ENCODE data around the gene HNF4A.

Gene HNF4A

DNA sequence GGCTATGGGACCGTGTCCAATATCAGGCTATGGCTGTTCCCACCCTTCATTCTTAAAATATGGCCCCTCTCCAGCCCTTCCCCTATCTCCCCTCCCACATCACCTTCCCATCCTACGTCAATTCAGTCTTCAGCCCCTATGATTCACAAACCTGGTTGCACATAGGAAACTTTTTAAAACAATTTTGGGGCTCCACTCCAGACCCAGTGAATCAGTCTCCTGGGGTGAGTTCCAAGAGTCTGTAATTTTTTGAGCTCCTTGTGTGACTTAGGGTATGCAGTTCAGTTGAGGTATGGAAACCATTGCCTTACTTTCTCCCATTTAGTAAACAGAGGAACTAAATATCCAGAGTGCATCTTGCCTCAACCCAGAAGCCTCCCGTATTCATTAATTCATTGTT, 5.5 kb downstream of the HNF4A start:
- no peak for TF ChIP-seq POLR2A (IDR thresholded peaks at IDR 0.05; ENCODE audit: extremely low read depth, insufficient read length)
- no peak for TF ChIP-seq MYC (IDR thresholded peaks at IDR 0.05; ENCODE audit: low read depth, low read length)
- TF ChIP-seq, protein P1, sequence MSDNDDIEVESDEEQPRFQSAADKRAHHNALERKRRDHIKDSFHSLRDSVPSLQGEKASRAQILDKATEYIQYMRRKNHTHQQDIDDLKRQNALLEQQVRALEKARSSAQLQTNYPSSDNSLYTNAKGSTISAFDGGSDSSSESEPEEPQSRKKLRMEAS (IDR thresholded peaks at IDR 0.05; ENCODE audit: low read depth, low read length), result no peak
- TF ChIP-seq, protein P2, sequence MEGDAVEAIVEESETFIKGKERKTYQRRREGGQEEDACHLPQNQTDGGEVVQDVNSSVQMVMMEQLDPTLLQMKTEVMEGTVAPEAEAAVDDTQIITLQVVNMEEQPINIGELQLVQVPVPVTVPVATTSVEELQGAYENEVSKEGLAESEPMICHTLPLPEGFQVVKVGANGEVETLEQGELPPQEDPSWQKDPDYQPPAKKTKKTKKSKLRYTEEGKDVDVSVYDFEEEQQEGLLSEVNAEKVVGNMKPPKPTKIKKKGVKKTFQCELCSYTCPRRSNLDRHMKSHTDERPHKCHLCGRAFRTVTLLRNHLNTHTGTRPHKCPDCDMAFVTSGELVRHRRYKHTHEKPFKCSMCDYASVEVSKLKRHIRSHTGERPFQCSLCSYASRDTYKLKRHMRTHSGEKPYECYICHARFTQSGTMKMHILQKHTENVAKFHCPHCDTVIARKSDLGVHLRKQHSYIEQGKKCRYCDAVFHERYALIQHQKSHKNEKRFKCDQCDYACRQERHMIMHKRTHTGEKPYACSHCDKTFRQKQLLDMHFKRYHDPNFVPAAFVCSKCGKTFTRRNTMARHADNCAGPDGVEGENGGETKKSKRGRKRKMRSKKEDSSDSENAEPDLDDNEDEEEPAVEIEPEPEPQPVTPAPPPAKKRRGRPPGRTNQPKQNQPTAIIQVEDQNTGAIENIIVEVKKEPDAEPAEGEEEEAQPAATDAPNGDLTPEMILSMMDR (IDR thresholded peaks at IDR 0.05; ENCODE audit: low read depth, low read length), result no peak
- H3K4me3 ChIP-seq (ENCODE audit: low read depth, low read length), result no peak overlapping the region
- no peak for DNase-seq (ENCODE audit: low read depth)

DNA sequence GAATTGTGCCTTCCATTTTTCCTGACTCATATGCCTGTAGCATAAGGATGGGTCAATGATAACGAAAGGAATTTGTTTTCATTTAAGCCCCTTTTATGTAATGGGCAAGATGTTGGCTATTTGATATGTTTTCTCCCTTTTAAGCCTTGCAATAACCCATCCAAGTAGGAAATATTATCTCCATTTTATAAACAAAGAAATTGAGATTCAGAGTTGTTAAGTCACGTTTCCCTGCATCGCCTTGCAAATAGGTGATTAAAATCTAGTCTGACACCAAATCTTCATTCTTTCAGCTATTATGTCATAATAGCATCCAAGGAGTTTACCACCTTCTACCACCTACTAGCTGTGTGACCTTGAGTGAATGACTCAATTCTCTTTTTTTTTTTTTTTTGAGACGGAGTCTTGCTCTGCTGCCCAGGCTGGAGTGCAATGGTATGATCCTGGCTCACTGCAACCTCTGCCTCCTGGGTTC, 7.0 kb downstream of the HNF4A start:
- H3K4me3 ChIP-seq (ENCODE audit: low read depth, low read length), result no peak overlapping the region
- DNase-seq (ENCODE audit: low read depth), result no peak
- TF ChIP-seq, protein P1 (IDR thresholded peaks at IDR 0.05; ENCODE audit: low read depth, low read length), result no peak
- TF ChIP-seq POLR2A (IDR thresholded peaks at IDR 0.05; ENCODE audit: extremely low read depth, insufficient read length), result no peak
- TF ChIP-seq, protein P2 (IDR thresholded peaks at IDR 0.05; ENCODE audit: low read depth, low read length), result no peak
- no peak for TF ChIP-seq MYC (IDR thresholded peaks at IDR 0.05; ENCODE audit: low read depth, low read length)

DNA sequence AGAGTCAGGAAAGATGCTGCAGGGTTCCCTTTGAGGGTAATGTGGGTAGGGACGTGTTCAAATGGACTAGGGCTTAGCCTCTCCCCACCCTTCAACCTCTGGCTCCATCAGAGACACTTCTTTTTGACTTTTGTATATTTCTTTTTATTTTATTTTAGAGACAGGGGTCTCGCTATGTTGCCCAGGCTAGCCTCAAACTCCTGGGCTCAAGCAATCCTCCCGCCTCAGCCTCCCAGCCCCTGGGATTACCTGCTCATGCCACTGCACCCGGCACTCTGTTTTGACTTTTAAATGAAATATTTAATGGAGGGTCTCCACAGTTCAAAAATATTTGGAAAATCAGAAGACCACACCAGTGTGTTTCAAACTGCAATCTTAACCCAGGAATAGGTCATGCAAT, 8.6 kb downstream of the HNF4A start:
- H3K4me3 ChIP-seq (ENCODE audit: low read depth, low read length), result no peak overlapping the region
- no peak for DNase-seq (ENCODE audit: low read depth)
- TF ChIP-seq POLR2A (IDR thresholded peaks at IDR 0.05; ENCODE audit: extremely low read depth, insufficient read length) (no peak), MYC (IDR thresholded peaks at IDR 0.05; ENCODE audit: low read depth, low read length) (no peak)
- TF ChIP-seq, protein P2 (IDR thresholded peaks at IDR 0.05; ENCODE audit: low read depth, low read length), result no peak
- TF ChIP-seq, protein P1 (IDR thresholded peaks at IDR 0.05; ENCODE audit: low read depth, low read length), result no peak

DNA sequence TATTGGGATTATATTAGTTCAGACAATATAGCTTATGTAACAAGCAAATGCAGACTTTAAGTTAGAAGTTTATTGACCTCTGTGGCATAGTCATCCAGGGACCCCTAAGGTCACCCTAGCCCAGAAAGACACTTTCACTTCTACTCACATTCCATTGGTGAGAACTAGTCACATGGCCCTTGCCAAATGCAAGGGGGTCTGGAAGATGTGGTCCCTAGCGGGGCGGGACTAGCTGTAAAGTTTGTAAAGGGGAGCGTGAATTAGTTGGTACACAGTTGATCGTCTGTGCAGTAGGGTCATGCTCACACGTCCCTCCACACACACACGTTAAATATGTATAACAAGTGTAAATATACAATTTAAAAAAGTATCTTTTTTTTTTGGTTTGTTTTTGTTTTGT, 9.3 kb downstream of the HNF4A start:
- TF ChIP-seq MYC (IDR thresholded peaks at IDR 0.05; ENCODE audit: low read depth, low read length), result no peak
- TF ChIP-seq, protein P1 (IDR thresholded peaks at IDR 0.05; ENCODE audit: low read depth, low read length), result no peak
- no peak for TF ChIP-seq POLR2A (IDR thresholded peaks at IDR 0.05; ENCODE audit: extremely low read depth, insufficient read length)
- TF ChIP-seq, protein P2 (IDR thresholded peaks at IDR 0.05; ENCODE audit: low read depth, low read length), result no peak
- H3K4me3 ChIP-seq (ENCODE audit: low read depth, low read length), result no peak overlapping the region
- DNase-seq (ENCODE audit: low read depth), result no peak

DNA sequence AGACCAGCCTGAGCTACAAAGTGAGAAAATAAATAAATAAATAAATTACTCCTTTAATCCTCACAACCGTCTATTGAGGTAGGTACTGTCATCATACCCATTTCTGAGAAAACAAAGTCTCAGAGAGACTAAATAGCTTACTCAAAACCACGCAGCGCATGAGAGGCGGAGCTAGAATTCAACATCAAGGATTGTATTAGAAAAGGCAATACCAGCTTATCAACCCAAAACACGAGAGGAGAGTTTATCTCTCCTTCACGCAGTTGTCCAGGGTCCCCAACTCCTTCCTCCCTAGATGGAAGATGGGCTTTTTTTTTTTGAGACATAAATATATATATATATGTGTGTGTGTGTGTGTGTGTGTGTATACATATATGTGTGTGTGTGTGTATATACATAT, 12.2 kb downstream of the HNF4A start:
- DNase-seq (ENCODE audit: low read depth), result no peak
- H3K4me3 ChIP-seq (ENCODE audit: low read depth, low read length), result no peak overlapping the region
- TF ChIP-seq MYC (IDR thresholded peaks at IDR 0.05; ENCODE audit: low read depth, low read length), result no peak
- TF ChIP-seq, protein P1 (IDR thresholded peaks at IDR 0.05; ENCODE audit: low read depth, low read length), result no peak

DNA sequence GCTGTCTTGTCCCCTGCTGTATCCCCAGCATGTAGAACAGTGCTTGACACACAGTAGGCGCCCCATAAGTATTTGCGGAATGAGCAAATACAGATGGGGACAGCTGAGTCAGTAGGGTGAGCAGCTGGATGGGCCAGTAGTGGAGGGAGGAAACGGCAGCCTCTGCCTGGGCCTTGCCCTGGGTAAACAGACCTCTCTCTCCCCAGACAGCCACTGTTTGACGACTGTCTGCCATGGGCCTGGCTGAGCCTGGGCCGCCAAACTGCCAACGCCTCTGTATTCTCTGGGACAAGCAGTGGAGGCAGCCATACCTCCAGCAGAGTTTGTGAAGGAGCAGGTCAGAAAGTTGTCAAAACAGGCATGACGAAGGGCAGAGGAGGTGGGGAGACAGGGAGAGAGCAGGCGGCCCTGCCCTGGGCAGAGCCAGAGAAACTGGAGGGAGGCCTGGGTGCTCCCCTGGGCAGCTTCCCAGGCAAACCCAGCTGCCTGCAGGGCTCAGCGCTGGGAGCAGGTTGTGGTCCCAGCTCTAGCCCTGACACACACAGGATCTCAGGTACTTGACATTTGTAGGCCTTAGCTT, 15.2 kb downstream of the HNF4A start:
- no peak overlapping the region for H3K4me3 ChIP-seq (ENCODE audit: low read depth, low read length)

More for the DNA sequence above, 15.2 kb downstream of the HNF4A start:
- no peak for DNase-seq (ENCODE audit: low read depth)
- TF ChIP-seq, protein P2 (IDR thresholded peaks at IDR 0.05; ENCODE audit: low read depth, low read length), result no peak
- TF ChIP-seq, protein P1 (IDR thresholded peaks at IDR 0.05; ENCODE audit: low read depth, low read length), result no peak
- no peak for TF ChIP-seq MYC (IDR thresholded peaks at IDR 0.05; ENCODE audit: low read depth, low read length)
- TF ChIP-seq POLR2A (IDR thresholded peaks at IDR 0.05; ENCODE audit: extremely low read depth, insufficient read length), result no peak

Data from NB4 (cell line).